PC-3 (cell line): ENCODE results near the gene NEDD9. TPM values are rescaled to one million over a fixed set of nuclear protein-coding genes. Genes with fewer than 3 reads are reported as not detected.

Source experiments
- ATAC-seq: fragments of 200-7000 bp; cut with Tn5 transposase; 2 replicates; pipeline ENCODE4 v1.9.1; 2020; ENCODE audit warnings: mild to moderate bottlenecking, moderate library complexity
- BruUV-seq: library from RNA; stranded (reverse); fragments of 400-500 nt; replicated peaks from 2 replicates; lab custom pipeline; 2021; lab: Mats Ljungman, UMichigan
- CTCF ChIA-PET: fragments of 300-600 bp; sonication (Branson Sonifier 250); formaldehyde crosslinking; loops from one replicate; lab custom pipeline; 2022; ENCODE audit warnings: antibody characterized with exemption; lab: Charles Lee
- POLR2A ChIA-PET: fragments of 300-600 bp; sonication (Branson Sonifier 250); formaldehyde crosslinking; loops from one replicate; lab custom pipeline; 2022; ENCODE audit warnings: antibody characterized with exemption; ENCODE audit not compliant: unreplicated experiment; lab: Charles Lee
- DNase-seq: peaks from one replicate; pipeline ENCODE4 v3.0.0-alpha.2; 2015
- H2AFZ ChIP-seq: fragments of 300-600 bp; sonication (generic); 2 replicates; pipeline ENCODE4 v1.6.0; 2016; ENCODE audit warnings: antibody characterized with exemption, low read length
- H3F3A ChIP-seq: fragments of 300-600 bp; sonication (generic); one replicate; pipeline ENCODE4 v1.6.0; 2017; ENCODE audit warnings: antibody characterized with exemption, low read length, control low read depth, mild to moderate bottlenecking; ENCODE audit not compliant: unreplicated experiment
- H3K27ac ChIP-seq: fragments of 300-600 bp; sonication (generic); 2 replicates; pipeline ENCODE4 v1.5.1; 2016; ENCODE audit warnings: mild to moderate bottlenecking, low read length
- H3K27me3 ChIP-seq: fragments of 300-600 bp; sonication (generic); 2 replicates; pipeline ENCODE4 v1.6.1; 2016; ENCODE audit warnings: low read length, mixed read lengths
- H3K36me3 ChIP-seq: fragments of 300-600 bp; sonication (generic); 2 replicates; pipeline ENCODE4 v1.6.1; 2016; ENCODE audit warnings: low read depth, mixed run types, low read length, mixed read lengths
- H3K4me1 ChIP-seq: fragments of 300-600 bp; sonication (generic); 2 replicates; pipeline ENCODE4 v1.5.1; 2016; ENCODE audit warnings: low read length; ENCODE audit not compliant: insufficient read depth
- H3K4me2 ChIP-seq: fragments of 300-600 bp; sonication (generic); 2 replicates; pipeline ENCODE4 v1.6.0; 2016; ENCODE audit warnings: low read length
- H3K4me3 ChIP-seq: fragments of 300-600 bp; sonication (generic); 2 replicates; pipeline ENCODE4 v1.5.1; 2016; ENCODE audit warnings: mild to moderate bottlenecking, low read length, mixed read lengths
- H3K79me2 ChIP-seq: fragments of 300-600 bp; sonication (generic); 2 replicates; pipeline ENCODE4 v1.6.1; 2017; ENCODE audit warnings: low read length, mixed read lengths
- H3K9ac ChIP-seq: fragments of 300-600 bp; sonication (generic); 2 replicates; pipeline ENCODE4 v1.6.0; 2016; ENCODE audit warnings: mild to moderate bottlenecking, low read length
- H3K9me2 ChIP-seq: fragments of 300-600 bp; sonication (generic); replicated peaks from 2 replicates; pipeline ENCODE4 v1.6.1; 2016; ENCODE audit warnings: mixed run types, low read length, mixed read lengths
- H3K9me3 ChIP-seq: fragments of 300-600 bp; sonication (generic); 2 replicates; pipeline ENCODE4 v1.6.1; 2016; ENCODE audit warnings: low read length, mixed read lengths
- H4K20me1 ChIP-seq: fragments of 300-600 bp; sonication (generic); 2 replicates; pipeline ENCODE4 v1.6.1; 2016; ENCODE audit warnings: low read length, mixed read lengths
- EZH2 ChIP-seq: fragments of 300-600 bp; sonication (generic); IDR thresholded peaks from one replicate; pipeline ENCODE4 v1.6.1; 2017; ENCODE audit warnings: antibody characterized with exemption, mild to moderate bottlenecking, low read length; ENCODE audit not compliant: unreplicated experiment
- EZH2phosphoT487 ChIP-seq: fragments of 300-600 bp; sonication (generic); IDR thresholded peaks from 2 replicates; pipeline ENCODE4 v1.6.1; 2018; ENCODE audit warnings: mild to moderate bottlenecking, antibody characterized with exemption, low read length, borderline replicate concordance
- intact Hi-C: fragments of 100-400 bp; cut with micrococcal nuclease; formaldehyde crosslinking; loops from 2 replicates; pipeline ENCODE4 v1.9.0; 2023
- total RNA-seq: library from RNA; depleted of rRNA; stranded (reverse); fragments of >200 nt; gene quantifications from 2 replicates; pipeline ENCODE4 v1.2.3, GENCODE V29; 2014
- TF ChIP-seq, protein P1 (sequence below): fragments of 300-600 bp; sonication (generic); conservative IDR thresholded peaks from 2 replicates; pipeline ENCODE4 v1.5.1; 2017; ENCODE audit warnings: antibody characterized with exemption, low read depth, mild to moderate bottlenecking, low read length

NEDD9 gene
- total RNA-seq, 1 experiment from 2014 or later = 12.1 TPM

- intact Hi-C loops = no loop called here
- BruUV-seq = no TSS peak
- H3F3A ChIP-seq = no peaks in the 10 kb centered on the region
- ChIA-PET CTCF (no interaction called here), POLR2A (no interaction called here)
- peaks cover 5% of the 10 kb centered on the region; the same call in 1 of the 2 replicates for H3K4me1 ChIP-seq
- TF ChIP-seq, protein P1, sequence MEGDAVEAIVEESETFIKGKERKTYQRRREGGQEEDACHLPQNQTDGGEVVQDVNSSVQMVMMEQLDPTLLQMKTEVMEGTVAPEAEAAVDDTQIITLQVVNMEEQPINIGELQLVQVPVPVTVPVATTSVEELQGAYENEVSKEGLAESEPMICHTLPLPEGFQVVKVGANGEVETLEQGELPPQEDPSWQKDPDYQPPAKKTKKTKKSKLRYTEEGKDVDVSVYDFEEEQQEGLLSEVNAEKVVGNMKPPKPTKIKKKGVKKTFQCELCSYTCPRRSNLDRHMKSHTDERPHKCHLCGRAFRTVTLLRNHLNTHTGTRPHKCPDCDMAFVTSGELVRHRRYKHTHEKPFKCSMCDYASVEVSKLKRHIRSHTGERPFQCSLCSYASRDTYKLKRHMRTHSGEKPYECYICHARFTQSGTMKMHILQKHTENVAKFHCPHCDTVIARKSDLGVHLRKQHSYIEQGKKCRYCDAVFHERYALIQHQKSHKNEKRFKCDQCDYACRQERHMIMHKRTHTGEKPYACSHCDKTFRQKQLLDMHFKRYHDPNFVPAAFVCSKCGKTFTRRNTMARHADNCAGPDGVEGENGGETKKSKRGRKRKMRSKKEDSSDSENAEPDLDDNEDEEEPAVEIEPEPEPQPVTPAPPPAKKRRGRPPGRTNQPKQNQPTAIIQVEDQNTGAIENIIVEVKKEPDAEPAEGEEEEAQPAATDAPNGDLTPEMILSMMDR = no peak
- TF ChIP-seq EZH2 (no peak), EZH2phosphoT487 (no peak)
- H2AFZ ChIP-seq = no peak overlapping the region
- no peak overlapping the region for H3K27ac ChIP-seq
- H3K9ac ChIP-seq = no peak overlapping the region
- no peaks in the 10 kb centered on the region for H3K79me2 ChIP-seq
- no peaks in the 10 kb centered on the region for H3K27me3 ChIP-seq
- no peak overlapping the region for H3K4me3 ChIP-seq
- no peak overlapping the region for H3K4me2 ChIP-seq
- H3K36me3 ChIP-seq = no peaks in the 10 kb centered on the region
- H3K9me2 ChIP-seq = no peaks in the 10 kb centered on the region
- ATAC-seq (no peak), DNase-seq (no peak)
- no peaks in the 10 kb centered on the region for H3K9me3 ChIP-seq
- H4K20me1 ChIP-seq = no peaks in the 10 kb centered on the region
Measured at GRCh38 chr6:11260249-11261038, 28.0 kb upstream of the NEDD9 start.

DNA sequence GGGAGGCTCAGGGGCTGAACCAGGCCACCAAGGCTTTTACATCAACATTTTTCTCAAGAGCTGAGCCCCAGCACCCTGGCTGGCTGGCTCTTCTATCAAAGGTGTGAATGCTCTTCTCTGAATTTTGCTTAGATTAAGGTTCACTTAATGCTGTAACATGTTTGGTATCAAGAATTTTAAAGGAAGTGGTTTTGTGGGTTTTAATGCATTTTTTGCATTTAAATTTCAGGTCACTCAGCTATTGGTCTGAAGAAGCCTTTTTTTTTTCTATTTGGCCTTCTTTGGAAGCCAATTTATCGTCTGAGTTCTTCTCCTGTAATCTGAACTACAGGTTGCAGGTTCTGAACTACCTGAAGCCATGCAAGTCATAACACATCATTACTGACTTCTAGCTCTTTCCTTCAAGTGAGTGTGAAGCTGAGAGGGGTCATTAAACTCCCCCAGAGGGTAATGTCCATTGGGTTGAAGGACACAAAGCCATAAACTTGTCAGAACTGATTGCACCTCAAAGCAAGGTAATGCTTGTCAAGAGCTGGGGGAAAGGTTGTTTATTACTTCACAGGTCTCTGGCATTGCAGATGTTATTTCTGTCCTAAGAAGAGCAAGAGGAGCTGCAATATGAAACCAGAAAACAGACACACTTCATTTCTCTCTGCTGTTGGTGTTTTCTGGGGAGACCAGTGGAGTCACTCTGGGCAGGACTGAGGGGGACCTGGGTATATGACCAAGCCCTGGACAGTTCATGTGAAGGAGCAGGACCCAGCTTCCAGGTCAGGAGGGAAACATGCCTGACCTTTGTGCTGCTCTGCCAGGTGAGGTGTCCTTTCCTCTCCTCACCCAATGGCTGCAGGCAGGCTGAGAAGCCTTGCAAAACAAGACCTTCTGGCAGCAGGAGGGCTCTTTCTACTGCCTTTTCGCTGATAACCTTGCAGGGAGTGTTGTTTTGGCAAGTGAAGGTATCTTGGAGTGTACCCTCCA, 26.1 kb upstream of the NEDD9 start:
- ChIA-PET CTCF (no interaction called here), POLR2A (no interaction called here)
- intact Hi-C loops = no loop called here
- H3K36me3 ChIP-seq = no peaks in the 10 kb centered on the region
- no peak overlapping the region for H2AFZ ChIP-seq
- no peaks in the 10 kb centered on the region for H3F3A ChIP-seq
- no peak overlapping the region for H3K9ac ChIP-seq
- H3K9me2 ChIP-seq = no peaks in the 10 kb centered on the region
- no peak overlapping the region for H3K27ac ChIP-seq
- no peaks in the 10 kb centered on the region for H3K79me2 ChIP-seq
- no peak for TF ChIP-seq EZH2
- TF ChIP-seq, protein P1 = no peak
- no peak for TF ChIP-seq EZH2phosphoT487
- H3K27me3 ChIP-seq = no peaks in the 10 kb centered on the region
- ATAC-seq (no peak), DNase-seq (no peak)
- no peak overlapping the region for H3K4me2 ChIP-seq
- peaks cover 18% of the 10 kb centered on the region for H3K4me1 ChIP-seq
- H4K20me1 ChIP-seq = no peaks in the 10 kb centered on the region
- BruUV-seq = no TSS peak
- H3K9me3 ChIP-seq = no peaks in the 10 kb centered on the region
- H3K4me3 ChIP-seq = no peak overlapping the region
